Natural killer cell (primary cell): ENCODE results near the gene PDE4D. TPM values are rescaled to one million over a fixed set of nuclear protein-coding genes. Genes with fewer than 3 reads are reported as not detected.

ENCODE experiments used
- ATAC-seq, 3 donors: fragments of 150-1000 bp in 2 of 3; fragments of 200-7000 bp in 1 of 3; cut with Tn5 transposase; 1 replicate in 1 of 3; 2 replicates in 2 of 3; pipeline ENCODE4 v1.10.0; 2021; ENCODE audit warnings: mild to moderate bottlenecking in 2 of 3, moderate library complexity in 2 of 3
- DNase-seq, 2 donors: peaks; one replicate each; pipeline versions ENCODE4 v3.0.0 to v3.0.0-alpha.2; 2013 to 2021; ENCODE audit warnings: mixed read lengths in 1 of 2
- H3K27ac ChIP-seq: one replicate; pipeline ENCODE4 v1.5.1; 2013; ENCODE audit warnings: mild to moderate bottlenecking, low read length
- H3K27me3 ChIP-seq: one replicate; pipeline ENCODE4 v1.6.1; 2013; ENCODE audit warnings: low read length; ENCODE audit not compliant: control insufficient read depth, insufficient read depth
- H3K36me3 ChIP-seq: one replicate; pipeline ENCODE4 v1.6.1; 2013; ENCODE audit warnings: low read length; ENCODE audit not compliant: control insufficient read depth, insufficient read depth
- H3K4me1 ChIP-seq: one replicate; pipeline ENCODE4 v1.6.1; 2013; ENCODE audit warnings: low read length; ENCODE audit not compliant: control insufficient read depth, insufficient read depth
- H3K4me3 ChIP-seq: one replicate; pipeline ENCODE4 v1.5.1; 2013; ENCODE audit warnings: low read length
- H3K9me3 ChIP-seq: one replicate; pipeline ENCODE4 v1.6.1; 2013; ENCODE audit warnings: low read length; ENCODE audit not compliant: control insufficient read depth, insufficient read depth
- H3K27ac Mint-ChIP-seq, 2 donors: one replicate each; pipeline ENCODE4 v1.8.0; 2022; ENCODE audit warnings: mild to moderate bottlenecking in 2 of 2, mixed read lengths in 2 of 2, moderate library complexity in 1 of 2
- H3K27me3 Mint-ChIP-seq, 2 donors: one replicate each; pipeline ENCODE4 v1.8.0; 2022; ENCODE audit warnings: low read depth in 2 of 2, mixed read lengths in 2 of 2
- H3K36me3 Mint-ChIP-seq: one replicate; pipeline ENCODE4 v1.8.0; 2022; ENCODE audit warnings: mixed read lengths
- H3K4me1 Mint-ChIP-seq, 2 donors: one replicate each; pipeline ENCODE4 v1.8.0; 2022; ENCODE audit warnings: mixed read lengths in 2 of 2
- H3K4me3 Mint-ChIP-seq: one replicate; pipeline ENCODE4 v1.8.0; 2022; ENCODE audit warnings: mild to moderate bottlenecking, moderate library complexity, mixed read lengths
- H3K9me3 Mint-ChIP-seq, 2 donors: one replicate each; pipeline ENCODE4 v1.8.0; 2022; ENCODE audit warnings: mixed read lengths in 2 of 2
- CTCF ChIP-seq: fragments of 200-600 bp; IDR thresholded peaks from one replicate; pipeline ENCODE4 v1.8.0; 2022; ENCODE audit warnings: antibody characterized with exemption
- WGBS: methylation state at CpG from one replicate; pipeline ENCODE4 v1.1.7; 2013; ENCODE audit warnings: missing lambda C conversion rate; ENCODE audit not compliant: insufficient coverage; 5-methylcytosine and 5-hydroxymethylcytosine counted together
- intact Hi-C: fragments of 100-400 bp; cut with micrococcal nuclease; formaldehyde crosslinking; loops from one replicate; pipeline ENCODE4 v1.14.2; 2022
- total RNA-seq, 4 donors: library from RNA; stranded (reverse); fragments of 120-200 nt in 1 of 4; gene quantifications; one replicate each; pipeline versions ENCODE4 v1.2.3 to v1.2.4, GENCODE V29; 2013 to 2022

Gene PDE4D
- total RNA-seq, 3 donors from 2014 or later (not counting 1 experiment from before 2014, with no cell fraction given): 109 to 170 (median 116) TPM

- H3K27me3 Mint-ChIP-seq: peaks cover 0 to 9% of the 10 kb centered on the region in 2 donors
- H3K27ac Mint-ChIP-seq: no peak overlapping the region
- H3K9me3 Mint-ChIP-seq: no peaks in the 10 kb centered on the region
These were observed 277.1 kb downstream of the PDE4D start for GRCh38 chr5:59616413-59616812.

GRCh38 chr5:59615272-59615671 lies 278.3 kb downstream of the PDE4D start:
- H3K4me1 ChIP-seq: no peaks in the 10 kb centered on the region
- no peaks in the 10 kb centered on the region for H3K9me3 ChIP-seq
- H3K4me3 Mint-ChIP-seq: no peak overlapping the region
- no peak overlapping the region for H3K4me3 ChIP-seq
- H3K4me1 Mint-ChIP-seq: peaks cover 7 to 10% of the 10 kb centered on the region in 2 donors
- intact Hi-C loops: no loop called here
- no CpG with 5 or more reads among the region's 1 CpG for whole genome bisulfite sequencing
- DNase-seq: no peak
- H3K27me3 ChIP-seq: no peaks in the 10 kb centered on the region
- H3K27ac Mint-ChIP-seq: no peak overlapping the region
- ATAC-seq: no peak
- TF ChIP-seq CTCF: no peak
- H3K36me3 Mint-ChIP-seq: no peaks in the 10 kb centered on the region
- H3K9me3 Mint-ChIP-seq: no peaks in the 10 kb centered on the region
- H3K27ac ChIP-seq: no peak overlapping the region
- H3K36me3 ChIP-seq: no peaks in the 10 kb centered on the region
- H3K27me3 Mint-ChIP-seq: peaks cover 0 to 9% of the 10 kb centered on the region in 2 donors

More at GRCh38 chr5:59616413-59616812, 277.1 kb downstream of the PDE4D start:
- Histone ChIP-seq H3K9me3 (no peaks in the 10 kb centered on the region), H3K4me3 (no peak overlapping the region), H3K27ac (no peak overlapping the region), H3K36me3 (no peaks in the 10 kb centered on the region), H3K27me3 (no peaks in the 10 kb centered on the region), H3K4me1 (no peaks in the 10 kb centered on the region)
- WGBS: 100% methylated on average over 1 of the region's 1 CpG
- Mint-ChIP-seq H3K36me3 (no peaks in the 10 kb centered on the region), H3K4me3 (no peak overlapping the region), H3K4me1 (peaks cover 7 to 10% of the 10 kb centered on the region in 2 donors)
- DNase-seq (no peak), ATAC-seq (no peak)
- intact Hi-C loops: no loop called here
- TF ChIP-seq CTCF: no peak

- Mint-ChIP-seq H3K9me3 (no peaks in the 10 kb centered on the region), H3K27me3 (no peaks in the 10 kb centered on the region), H3K27ac (no peak overlapping the region), H3K36me3 (no peaks in the 10 kb centered on the region), H3K4me3 (no peak overlapping the region), H3K4me1 (no peaks in the 10 kb centered on the region)
- DNase-seq: no peak
- no peaks in the 10 kb centered on the region for H3K4me1 ChIP-seq
- 19% methylated on average over 2 of the region's 4 CpGs for WGBS
- intact Hi-C loops: no loop called here
- H3K27me3 ChIP-seq: no peaks in the 10 kb centered on the region
- H3K9me3 ChIP-seq: no peaks in the 10 kb centered on the region
- H3K4me3 ChIP-seq: no peak overlapping the region
- no peak for TF ChIP-seq CTCF
- no peak for ATAC-seq
- H3K27ac ChIP-seq: no peak overlapping the region
- no peaks in the 10 kb centered on the region for H3K36me3 ChIP-seq
These were observed 283.8 kb downstream of the PDE4D start for GRCh38 chr5:59609501-59610265.

- WGBS: 33% methylated on average over 1 of the region's 2 CpGs
- H3K36me3 ChIP-seq: no peaks in the 10 kb centered on the region
These were observed 284.8 kb downstream of the PDE4D start for GRCh38 chr5:59608745-59609144.

More at GRCh38 chr5:59608745-59609144, 284.8 kb downstream of the PDE4D start:
- no peaks in the 10 kb centered on the region for H3K9me3 Mint-ChIP-seq
- Histone ChIP-seq H3K4me1 (no peaks in the 10 kb centered on the region), H3K4me3 (no peak overlapping the region), H3K9me3 (no peaks in the 10 kb centered on the region), H3K27ac (no peak overlapping the region), H3K27me3 (no peaks in the 10 kb centered on the region)
- DNase-seq: no peak
- no peak overlapping the region for H3K27ac Mint-ChIP-seq
- intact Hi-C loops: no loop called here
- no peak for ATAC-seq
- no peaks in the 10 kb centered on the region for H3K36me3 Mint-ChIP-seq
- no peak overlapping the region for H3K4me3 Mint-ChIP-seq
- H3K4me1 Mint-ChIP-seq: no peaks in the 10 kb centered on the region
- peaks cover 0 to 3% of the 10 kb centered on the region in 2 donors for H3K27me3 Mint-ChIP-seq
- no peak for TF ChIP-seq CTCF
